SK-N-SH treated with all-trans-retinoic acid at 6 μM for 48 hours (cell line): ENCODE results near the gene PTGES3L.
"Not testable (repeated sequence)": the region's sequence is repeated elsewhere in the genome, so short reads cannot be mapped to it uniquely, and the experiment has no call there.

Source experiments
- ATAC-seq: fragments of 200-7000 bp; cut with Tn5 transposase; 3 replicates; pipeline ENCODE4 v1.9.1; 2020; ENCODE audit warnings: mild to moderate bottlenecking, moderate library complexity
- ARNTL ChIP-seq: fragments of 450-650 bp; formaldehyde crosslinking; IDR thresholded peaks from 2 replicates; pipeline ENCODE4 v1.5.0; 2020; ENCODE audit warnings: low read depth, mild to moderate bottlenecking, moderate library complexity, borderline replicate concordance
- BACH2 ChIP-seq: fragments of 250-450 bp; sonication (Bioruptor Pico); IDR thresholded peaks from 2 replicates; pipeline ENCODE4 v1.9.0; 2021; ENCODE audit warnings: mild to moderate bottlenecking, borderline replicate concordance
- CSDC2 ChIP-seq: fragments of 250-450 bp; sonication (Bioruptor Pico); IDR thresholded peaks from 2 replicates; pipeline ENCODE4 v1.5.0; 2020; ENCODE audit warnings: mild to moderate bottlenecking, moderate library complexity
- ESRRG ChIP-seq: fragments of 250-450 bp; sonication (Bioruptor Pico); IDR thresholded peaks from 2 replicates; pipeline ENCODE4 v1.6.1; 2021; ENCODE audit warnings: mild to moderate bottlenecking
- OSR1 ChIP-seq: fragments of 250-450 bp; sonication (Bioruptor Pico); IDR thresholded peaks from 2 replicates; pipeline ENCODE4 v1.8.0; 2022; ENCODE audit warnings: moderate library complexity, mild to moderate bottlenecking, inconsistent platforms
- PPARA ChIP-seq: fragments of 250-450 bp; sonication (Bioruptor Pico); IDR thresholded peaks from 2 replicates; pipeline ENCODE4 v1.5.0; 2020; ENCODE audit warnings: mild to moderate bottlenecking, borderline replicate concordance
- RARB ChIP-seq: fragments of 250-450 bp; sonication (Bioruptor Pico); IDR thresholded peaks from 2 replicates; pipeline ENCODE4 v1.8.0; 2021; ENCODE audit warnings: mild to moderate bottlenecking, moderate library complexity
- SNAI2 ChIP-seq: fragments of 250-450 bp; sonication (Bioruptor Pico); IDR thresholded peaks from 2 replicates; pipeline ENCODE4 v1.5.0; 2020; ENCODE audit warnings: mild to moderate bottlenecking, moderate library complexity
- ZC3H10 ChIP-seq: fragments of 250-450 bp; sonication (Bioruptor Pico); IDR thresholded peaks from 2 replicates; pipeline ENCODE4 v1.5.1; 2021; ENCODE audit warnings: mild to moderate bottlenecking, moderate library complexity
- ZFP30 ChIP-seq: fragments of 450-650 bp; formaldehyde crosslinking; IDR thresholded peaks from 2 replicates; pipeline ENCODE4 v1.5.0; 2022; ENCODE audit warnings: mild to moderate bottlenecking, moderate library complexity
- ZNF70 ChIP-seq: fragments of 450-650 bp; formaldehyde crosslinking; IDR thresholded peaks from 2 replicates; pipeline ENCODE4 v1.5.0; 2020; ENCODE audit warnings: mild to moderate bottlenecking, moderate library complexity
- ZNF8 ChIP-seq: fragments of 450-650 bp; formaldehyde crosslinking; IDR thresholded peaks from 2 replicates; pipeline ENCODE4 v1.5.0; 2020; ENCODE audit warnings: mild to moderate bottlenecking, moderate library complexity
- TF ChIP-seq, protein P1 (sequence below): fragments of 250-450 bp; sonication (Bioruptor Pico); IDR thresholded peaks from 2 replicates; pipeline ENCODE4 v1.5.0; 2020; ENCODE audit warnings: mild to moderate bottlenecking, moderate library complexity
- TF ChIP-seq, protein P2 (sequence below): fragments of 250-450 bp; sonication (Bioruptor Pico); IDR thresholded peaks from 2 replicates; pipeline ENCODE4 v1.5.1; 2021; ENCODE audit warnings: mild to moderate bottlenecking, moderate library complexity
- TF ChIP-seq, protein P3 (sequence below): fragments of 250-450 bp; sonication (Bioruptor Pico); IDR thresholded peaks from 2 replicates; pipeline ENCODE4 v1.8.0; 2020; ENCODE audit warnings: mild to moderate bottlenecking, moderate library complexity, borderline replicate concordance
- TF ChIP-seq, protein P4 (sequence below): fragments of 250-450 bp; sonication (Bioruptor Pico); IDR thresholded peaks from 2 replicates; pipeline ENCODE4 v1.5.1; 2020; ENCODE audit warnings: low read depth, mild to moderate bottlenecking, moderate library complexity

The PTGES3L gene

DNA sequence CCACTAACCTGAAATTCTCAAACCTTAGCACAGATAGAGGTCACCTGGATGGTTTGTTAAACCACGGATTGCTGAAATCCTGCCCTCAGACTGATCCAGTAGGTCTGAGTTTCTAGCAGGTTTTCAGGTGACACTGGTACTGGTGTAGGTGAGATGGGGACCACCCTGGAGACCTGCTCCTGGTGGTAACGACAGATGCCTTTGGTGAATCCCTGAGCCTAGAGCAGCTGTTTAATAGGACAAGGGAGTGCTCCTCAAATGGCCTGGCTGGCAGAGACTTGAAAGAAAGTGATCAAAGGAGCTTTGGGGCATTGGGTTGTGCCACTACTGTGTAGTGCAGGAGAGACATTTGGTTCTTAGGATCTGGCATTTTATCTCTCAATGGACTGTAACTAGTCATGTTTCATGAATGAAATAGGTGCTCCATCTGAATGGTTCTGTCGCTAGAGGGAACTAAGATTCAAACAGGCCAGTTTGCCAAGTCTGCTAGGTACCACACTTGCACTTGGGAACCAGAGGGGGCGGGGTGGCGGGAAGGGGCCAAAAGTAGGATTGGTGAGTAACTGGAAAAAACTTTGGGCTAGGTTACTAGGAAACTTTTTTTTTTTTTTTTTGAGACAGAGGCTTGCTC is 23.8 kb upstream of the PTGES3L start (continued):
- TF ChIP-seq, protein P1, sequence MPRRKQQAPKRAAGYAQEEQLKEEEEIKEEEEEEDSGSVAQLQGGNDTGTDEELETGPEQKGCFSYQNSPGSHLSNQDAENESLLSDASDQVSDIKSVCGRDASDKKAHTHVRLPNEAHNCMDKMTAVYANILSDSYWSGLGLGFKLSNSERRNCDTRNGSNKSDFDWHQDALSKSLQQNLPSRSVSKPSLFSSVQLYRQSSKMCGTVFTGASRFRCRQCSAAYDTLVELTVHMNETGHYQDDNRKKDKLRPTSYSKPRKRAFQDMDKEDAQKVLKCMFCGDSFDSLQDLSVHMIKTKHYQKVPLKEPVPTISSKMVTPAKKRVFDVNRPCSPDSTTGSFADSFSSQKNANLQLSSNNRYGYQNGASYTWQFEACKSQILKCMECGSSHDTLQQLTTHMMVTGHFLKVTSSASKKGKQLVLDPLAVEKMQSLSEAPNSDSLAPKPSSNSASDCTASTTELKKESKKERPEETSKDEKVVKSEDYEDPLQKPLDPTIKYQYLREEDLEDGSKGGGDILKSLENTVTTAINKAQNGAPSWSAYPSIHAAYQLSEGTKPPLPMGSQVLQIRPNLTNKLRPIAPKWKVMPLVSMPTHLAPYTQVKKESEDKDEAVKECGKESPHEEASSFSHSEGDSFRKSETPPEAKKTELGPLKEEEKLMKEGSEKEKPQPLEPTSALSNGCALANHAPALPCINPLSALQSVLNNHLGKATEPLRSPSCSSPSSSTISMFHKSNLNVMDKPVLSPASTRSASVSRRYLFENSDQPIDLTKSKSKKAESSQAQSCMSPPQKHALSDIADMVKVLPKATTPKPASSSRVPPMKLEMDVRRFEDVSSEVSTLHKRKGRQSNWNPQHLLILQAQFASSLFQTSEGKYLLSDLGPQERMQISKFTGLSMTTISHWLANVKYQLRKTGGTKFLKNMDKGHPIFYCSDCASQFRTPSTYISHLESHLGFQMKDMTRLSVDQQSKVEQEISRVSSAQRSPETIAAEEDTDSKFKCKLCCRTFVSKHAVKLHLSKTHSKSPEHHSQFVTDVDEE (CRISPR knock-in tag), result no peak
- TF ChIP-seq, protein P2, sequence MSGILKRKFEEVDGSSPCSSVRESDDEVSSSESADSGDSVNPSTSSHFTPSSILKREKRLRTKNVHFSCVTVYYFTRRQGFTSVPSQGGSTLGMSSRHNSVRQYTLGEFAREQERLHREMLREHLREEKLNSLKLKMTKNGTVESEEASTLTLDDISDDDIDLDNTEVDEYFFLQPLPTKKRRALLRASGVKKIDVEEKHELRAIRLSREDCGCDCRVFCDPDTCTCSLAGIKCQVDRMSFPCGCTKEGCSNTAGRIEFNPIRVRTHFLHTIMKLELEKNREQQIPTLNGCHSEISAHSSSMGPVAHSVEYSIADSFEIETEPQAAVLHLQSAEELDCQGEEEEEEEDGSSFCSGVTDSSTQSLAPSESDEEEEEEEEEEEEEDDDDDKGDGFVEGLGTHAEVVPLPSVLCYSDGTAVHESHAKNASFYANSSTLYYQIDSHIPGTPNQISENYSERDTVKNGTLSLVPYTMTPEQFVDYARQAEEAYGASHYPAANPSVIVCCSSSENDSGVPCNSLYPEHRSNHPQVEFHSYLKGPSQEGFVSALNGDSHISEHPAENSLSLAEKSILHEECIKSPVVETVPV, result no peak
- TF ChIP-seq SNAI2, result no peak

DNA sequence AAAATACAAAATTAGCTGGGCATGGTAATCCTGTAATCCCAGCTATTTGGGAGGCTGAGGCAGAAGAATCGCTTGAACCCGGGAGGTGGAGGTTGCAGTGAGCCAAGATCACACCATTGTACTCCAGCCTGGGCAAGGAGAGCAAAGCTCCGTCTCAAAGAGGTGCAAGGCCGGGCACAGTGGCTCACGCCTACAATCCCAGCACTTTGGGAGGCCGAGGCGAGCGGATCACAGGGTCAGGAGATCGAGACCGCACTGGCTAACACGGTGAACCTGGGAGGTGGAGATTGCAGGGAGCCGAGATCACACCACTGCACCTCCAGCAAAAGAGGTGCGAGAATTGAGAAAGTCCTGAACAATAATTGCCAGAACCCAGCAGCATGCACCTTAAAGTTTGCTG is 21.0 kb upstream of the PTGES3L start:
- ATAC-seq, result not testable (repeated sequence)

DNA sequence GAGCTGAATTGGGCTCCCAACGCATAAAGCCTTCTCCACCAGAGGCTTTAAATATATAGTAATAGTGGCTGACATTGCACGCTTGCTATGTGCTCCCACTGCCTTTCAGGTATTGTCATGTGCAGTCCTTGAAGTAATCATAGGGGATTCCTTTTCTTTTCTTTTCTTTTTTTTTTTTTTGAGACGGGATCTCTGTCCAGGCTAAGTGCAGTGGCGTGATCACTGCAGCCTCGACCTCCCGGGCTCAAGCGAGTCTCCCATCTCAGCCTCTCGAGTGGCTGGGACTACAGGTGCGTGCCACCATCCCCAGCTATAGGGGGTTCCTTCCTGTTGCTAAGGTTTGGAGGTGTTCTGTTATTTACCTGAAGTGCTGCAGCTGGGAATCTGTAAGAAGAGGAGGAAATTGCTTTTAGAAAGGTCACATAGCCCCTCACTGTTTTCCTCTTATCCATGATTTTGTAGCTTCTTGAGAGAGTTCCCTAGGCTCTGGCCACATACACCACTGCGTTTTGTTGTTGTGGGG is 19.2 kb upstream of the PTGES3L start:
- no peak for TF ChIP-seq ZNF70
- TF ChIP-seq SNAI2, result no peak
- no peak for TF ChIP-seq ZFP30 (CRISPR knock-in tag)
- TF ChIP-seq ARNTL (CRISPR knock-in tag), result no peak
- no peak for TF ChIP-seq RARB (CRISPR knock-in tag)
- no peak for TF ChIP-seq CSDC2 (CRISPR knock-in tag)
- TF ChIP-seq, protein P1 (CRISPR knock-in tag), result no peak
- TF ChIP-seq PPARA (CRISPR knock-in tag), result no peak
- TF ChIP-seq, protein P3, sequence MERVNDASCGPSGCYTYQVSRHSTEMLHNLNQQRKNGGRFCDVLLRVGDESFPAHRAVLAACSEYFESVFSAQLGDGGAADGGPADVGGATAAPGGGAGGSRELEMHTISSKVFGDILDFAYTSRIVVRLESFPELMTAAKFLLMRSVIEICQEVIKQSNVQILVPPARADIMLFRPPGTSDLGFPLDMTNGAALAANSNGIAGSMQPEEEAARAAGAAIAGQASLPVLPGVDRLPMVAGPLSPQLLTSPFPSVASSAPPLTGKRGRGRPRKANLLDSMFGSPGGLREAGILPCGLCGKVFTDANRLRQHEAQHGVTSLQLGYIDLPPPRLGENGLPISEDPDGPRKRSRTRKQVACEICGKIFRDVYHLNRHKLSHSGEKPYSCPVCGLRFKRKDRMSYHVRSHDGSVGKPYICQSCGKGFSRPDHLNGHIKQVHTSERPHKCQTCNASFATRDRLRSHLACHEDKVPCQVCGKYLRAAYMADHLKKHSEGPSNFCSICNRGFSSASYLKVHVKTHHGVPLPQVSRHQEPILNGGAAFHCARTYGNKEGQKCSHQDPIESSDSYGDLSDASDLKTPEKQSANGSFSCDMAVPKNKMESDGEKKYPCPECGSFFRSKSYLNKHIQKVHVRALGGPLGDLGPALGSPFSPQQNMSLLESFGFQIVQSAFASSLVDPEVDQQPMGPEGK (CRISPR knock-in tag), result no peak
- TF ChIP-seq OSR1 (CRISPR knock-in tag), result no peak
- no peak for TF ChIP-seq BACH2 (CRISPR knock-in tag)
- no peak for TF ChIP-seq ZNF8 (CRISPR knock-in tag)
- TF ChIP-seq, protein P4, sequence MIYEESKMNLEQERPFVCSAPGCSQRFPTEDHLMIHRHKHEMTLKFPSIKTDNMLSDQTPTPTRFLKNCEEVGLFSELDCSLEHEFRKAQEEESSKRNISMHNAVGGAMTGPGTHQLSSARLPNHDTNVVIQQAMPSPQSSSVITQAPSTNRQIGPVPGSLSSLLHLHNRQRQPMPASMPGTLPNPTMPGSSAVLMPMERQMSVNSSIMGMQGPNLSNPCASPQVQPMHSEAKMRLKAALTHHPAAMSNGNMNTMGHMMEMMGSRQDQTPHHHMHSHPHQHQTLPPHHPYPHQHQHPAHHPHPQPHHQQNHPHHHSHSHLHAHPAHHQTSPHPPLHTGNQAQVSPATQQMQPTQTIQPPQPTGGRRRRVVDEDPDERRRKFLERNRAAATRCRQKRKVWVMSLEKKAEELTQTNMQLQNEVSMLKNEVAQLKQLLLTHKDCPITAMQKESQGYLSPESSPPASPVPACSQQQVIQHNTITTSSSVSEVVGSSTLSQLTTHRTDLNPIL, result no peak
- no peak for TF ChIP-seq ZC3H10 (CRISPR knock-in tag)
- TF ChIP-seq, protein P2, result no peak
- no peak for TF ChIP-seq ESRRG (CRISPR knock-in tag)
- ATAC-seq, result no peak
